Keratinocyte (primary cell): Measurements from ENCODE around the gene C1orf35.

ENCODE experiments used
- EZH2 ChIP-seq: IDR thresholded peaks from one replicate; pipeline ENCODE4 v1.6.1; 2012; ENCODE audit warnings: inconsistent platforms, mild to moderate bottlenecking, low read length, moderate library complexity
- TF ChIP-seq, protein P1 (sequence below), 3 experiments: IDR thresholded peaks in 1 of 3; conservative IDR thresholded peaks in 1 of 3; optimal IDR thresholded peaks in 1 of 3; 2 replicates in 2 of 3; 3 replicates in 1 of 3; pipeline versions ENCODE3 to v1.5.1; 2011; ENCODE audit warnings: low read length in 3 of 3, mild to moderate bottlenecking in 3 of 3, moderate library complexity in 2 of 3, control low read depth in 1 of 3, inconsistent platforms in 1 of 3; ENCODE audit not compliant: insufficient read depth in 2 of 3; ENCODE audit errors: extremely low read depth in 1 of 3

DNA sequence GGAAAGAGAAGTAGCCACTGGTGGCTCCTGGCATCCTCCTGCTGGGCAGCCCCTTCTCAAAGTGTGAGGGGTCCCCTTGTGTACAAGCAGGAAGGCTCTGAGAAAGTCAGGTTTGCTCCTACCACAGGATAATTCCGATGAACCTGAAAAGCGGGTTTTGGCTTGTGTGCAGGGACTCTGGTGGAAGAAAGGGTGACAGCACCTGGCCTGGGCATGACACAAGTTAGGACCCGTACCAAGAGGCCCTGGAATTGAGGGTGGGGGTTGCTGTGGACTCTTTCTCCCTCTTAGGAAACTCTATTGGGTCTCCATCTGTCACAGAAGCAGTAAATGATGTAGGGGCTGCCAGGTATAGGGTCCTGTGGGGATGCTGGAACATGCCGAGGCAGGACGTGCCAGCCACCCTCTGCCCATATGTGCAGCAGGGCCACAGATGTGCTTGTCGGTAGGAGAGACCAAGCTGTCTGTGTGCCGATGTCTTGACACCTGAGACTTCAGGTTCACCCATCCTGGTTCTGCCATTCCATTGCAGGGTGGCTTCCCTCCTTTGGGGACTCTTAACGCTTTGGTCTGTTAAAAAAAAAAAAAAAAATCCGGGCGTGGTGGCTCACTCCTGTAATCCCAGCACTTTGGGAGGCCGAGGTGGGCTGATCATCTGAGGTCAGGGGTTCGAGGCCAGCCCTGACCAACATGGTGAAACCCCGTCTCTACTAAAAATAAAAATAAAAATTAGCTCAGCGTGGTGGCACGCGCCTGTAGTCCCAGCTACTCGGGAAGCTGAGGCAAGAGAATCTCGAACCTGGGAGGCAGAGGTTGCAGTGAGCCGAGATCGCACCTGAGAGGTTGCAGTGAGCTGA is 9.8 kb downstream of the C1orf35 start:
- TF ChIP-seq, protein P1, sequence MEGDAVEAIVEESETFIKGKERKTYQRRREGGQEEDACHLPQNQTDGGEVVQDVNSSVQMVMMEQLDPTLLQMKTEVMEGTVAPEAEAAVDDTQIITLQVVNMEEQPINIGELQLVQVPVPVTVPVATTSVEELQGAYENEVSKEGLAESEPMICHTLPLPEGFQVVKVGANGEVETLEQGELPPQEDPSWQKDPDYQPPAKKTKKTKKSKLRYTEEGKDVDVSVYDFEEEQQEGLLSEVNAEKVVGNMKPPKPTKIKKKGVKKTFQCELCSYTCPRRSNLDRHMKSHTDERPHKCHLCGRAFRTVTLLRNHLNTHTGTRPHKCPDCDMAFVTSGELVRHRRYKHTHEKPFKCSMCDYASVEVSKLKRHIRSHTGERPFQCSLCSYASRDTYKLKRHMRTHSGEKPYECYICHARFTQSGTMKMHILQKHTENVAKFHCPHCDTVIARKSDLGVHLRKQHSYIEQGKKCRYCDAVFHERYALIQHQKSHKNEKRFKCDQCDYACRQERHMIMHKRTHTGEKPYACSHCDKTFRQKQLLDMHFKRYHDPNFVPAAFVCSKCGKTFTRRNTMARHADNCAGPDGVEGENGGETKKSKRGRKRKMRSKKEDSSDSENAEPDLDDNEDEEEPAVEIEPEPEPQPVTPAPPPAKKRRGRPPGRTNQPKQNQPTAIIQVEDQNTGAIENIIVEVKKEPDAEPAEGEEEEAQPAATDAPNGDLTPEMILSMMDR (optimal IDR thresholded peaks at IDR 0.05 in 1 of 3, IDR thresholded peaks at IDR 0.05 in 1 of 3, conservative IDR thresholded peaks at IDR 0.05 in 1 of 3; ENCODE audit: extremely low read depth in 1 of 3, insufficient read depth in 2 of 3, low read length in 3 of 3): no peak
- TF ChIP-seq EZH2: no peak
